NCI-H748 (cell line): ENCODE measurements around the gene BCO1.
A peak's percentile ranks its signal among the peaks of the same experiment; 100 is the strongest.
"Not testable (repeated sequence)": the region's sequence is repeated elsewhere in the genome, so short reads cannot be mapped to it uniquely, and the experiment has no call there.

Source experiments
- DNase-seq: peaks from one replicate; lab custom pipeline; 2025; ENCODE audit not compliant: unreplicated experiment; lab: John Stamatoyannopoulos, UW

Gene BCO1

GRCh38 chr16:81238296-81239011 lies at the start of gene BCO1:
Gene BCO1, plus strand, starts transcription at chr16:81238689. Its CDS starts 220 bp downstream, at chr16:81238909.
- DNase-seq = peak; percentile 31

GRCh38 chr16:81189100-81189664 lies 49.3 kb upstream of the BCO1 start:
- no peak for DNase-seq

GRCh38 chr16:81190667-81191066 lies 47.8 kb upstream of the BCO1 start:
- no peak for DNase-seq

- DNase-seq = no peak
These were observed 42.5 kb upstream of the BCO1 start for GRCh38 chr16:81195885-81196534.

GRCh38 chr16:81198635-81199034 lies 39.9 kb upstream of the BCO1 start:
- DNase-seq = no peak

GRCh38 chr16:81201267-81201666 lies 37.2 kb upstream of the BCO1 start:
- no peak for DNase-seq

GRCh38 chr16:81204798-81205680 lies 33.5 kb upstream of the BCO1 start:
- peak; percentile 39 for DNase-seq

- DNase-seq = no peak
These were observed 31.4 kb upstream of the BCO1 start for GRCh38 chr16:81207076-81207475.

- no peak for DNase-seq
These were observed 27.7 kb upstream of the BCO1 start for GRCh38 chr16:81210807-81211206.

- DNase-seq = no peak
These were observed 25.5 kb upstream of the BCO1 start for GRCh38 chr16:81212830-81213465.

GRCh38 chr16:81214745-81215166 lies 23.7 kb upstream of the BCO1 start:
- no peak for DNase-seq

- DNase-seq = no peak
These were observed 22.4 kb upstream of the BCO1 start for GRCh38 chr16:81216114-81216513.

- no peak for DNase-seq
These were observed 21.8 kb upstream of the BCO1 start for GRCh38 chr16:81216706-81217105.

GRCh38 chr16:81219151-81219550 lies 19.3 kb upstream of the BCO1 start:
- DNase-seq = no peak

GRCh38 chr16:81220349-81220748 lies 18.1 kb upstream of the BCO1 start:
- peak; percentile 8 for DNase-seq

- no peak for DNase-seq
These were observed 16.8 kb upstream of the BCO1 start for GRCh38 chr16:81221731-81222130.

- DNase-seq = no peak
These were observed 13.7 kb upstream of the BCO1 start for GRCh38 chr16:81224824-81225223.

- DNase-seq = not testable (repeated sequence)
These were observed 12.8 kb upstream of the BCO1 start for GRCh38 chr16:81225697-81226096.

GRCh38 chr16:81227785-81228184 lies 10.7 kb upstream of the BCO1 start:
- DNase-seq = no peak

- no peak for DNase-seq
These were observed 8.7 kb upstream of the BCO1 start for GRCh38 chr16:81229811-81230210.

GRCh38 chr16:81231014-81231413 lies 7.5 kb upstream of the BCO1 start:
- no peak for DNase-seq
